Activated B cell treated with CpG ODN at 0.5 μM for 24 hours (primary cell): ENCODE measurements around the gene KRT28. TPM values are rescaled to one million over a fixed set of nuclear protein-coding genes. Genes with fewer than 3 reads are reported as not detected.
A peak's percentile ranks its signal among the peaks of the same experiment; 100 is the strongest.

Experiments used
- ATAC-seq: fragments of 200-7000 bp; cut with Tn5 transposase; one replicate; pipeline ENCODE4 v1.10.0; 2021; ENCODE audit warnings: low read depth, mild to moderate bottlenecking, moderate library complexity
- CTCF ChIA-PET: fragments of 350-600 bp; sonication (Branson Sonifier 250); formaldehyde crosslinking; loops from one replicate; lab custom pipeline; 2021; ENCODE audit warnings: antibody characterized with exemption; lab: Charles Lee
- POLR2A ChIA-PET: fragments of 350-600 bp; sonication (Branson Sonifier 250); formaldehyde crosslinking; loops from one replicate; lab custom pipeline; 2021; ENCODE audit warnings: antibody characterized with exemption; lab: Charles Lee
- DNase-seq: peaks from one replicate; pipeline ENCODE4 v3.0.0; 2022
- H3K27ac Mint-ChIP-seq: one replicate; pipeline ENCODE4 v1.8.0; 2020; ENCODE audit warnings: mixed read lengths
- H3K27me3 Mint-ChIP-seq: one replicate; pipeline ENCODE4 v1.8.0; 2021; ENCODE audit warnings: mixed read lengths
- H3K36me3 Mint-ChIP-seq: one replicate; pipeline ENCODE4 v1.8.0; 2021; ENCODE audit warnings: low read depth, mixed read lengths
- H3K4me1 Mint-ChIP-seq: one replicate; pipeline ENCODE4 v1.8.0; 2021; ENCODE audit warnings: mixed read lengths
- H3K4me3 Mint-ChIP-seq: one replicate; pipeline ENCODE4 v1.8.0; 2020; ENCODE audit warnings: mild to moderate bottlenecking, mixed read lengths
- H3K9me3 Mint-ChIP-seq: one replicate; pipeline ENCODE4 v1.8.0; 2020; ENCODE audit warnings: mixed read lengths
- CTCF ChIP-seq: fragments of 200-600 bp; IDR thresholded peaks from one replicate; pipeline ENCODE4 v1.8.0; 2022; ENCODE audit warnings: antibody characterized with exemption, mild to moderate bottlenecking
- intact Hi-C: fragments of 100-400 bp; cut with micrococcal nuclease; formaldehyde crosslinking; loops from one replicate; pipeline ENCODE4 v1.15.1; 2024
- total RNA-seq: library from RNA; stranded (reverse); gene quantifications from 2 replicates; pipeline ENCODE4 v1.2.3, GENCODE V29; 2022

KRT28 gene
- total RNA-seq, 1 donor from 2014 or later: not detected

DNA sequence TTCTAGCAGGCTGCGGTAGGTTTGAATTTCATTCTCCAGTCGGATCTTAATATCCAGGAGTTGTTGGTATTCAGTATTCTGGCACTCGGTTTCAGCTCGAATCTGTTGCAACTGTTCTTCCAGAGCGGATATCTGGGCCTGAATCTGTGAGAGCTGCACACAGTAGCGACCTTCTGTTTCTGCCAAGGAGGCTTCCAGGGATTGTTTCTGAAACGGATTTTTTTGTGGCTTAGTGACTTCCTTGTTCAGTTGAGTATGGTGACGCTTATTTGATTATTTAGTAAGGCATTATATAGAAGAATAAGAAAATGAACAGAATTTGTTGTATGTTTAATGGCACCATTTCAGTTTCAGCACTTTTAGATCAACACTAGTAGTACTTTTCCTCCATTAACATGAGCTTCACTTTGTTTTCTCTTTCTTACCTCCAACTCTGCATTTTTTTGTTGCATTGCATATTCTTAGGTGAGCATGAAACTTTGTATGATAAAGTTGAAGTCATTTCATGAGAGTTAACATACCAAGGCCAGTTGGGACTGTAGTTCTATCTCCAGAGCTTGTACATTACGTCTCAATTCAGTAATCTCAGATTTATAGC lies 19.9 kb upstream of the KRT28 start:
- intact Hi-C loops: loop anchor here (1.0 to 10.0 kb wide), 4 partner anchors 171 to 848 kb away; partner anchors contain the start of gene TOP2A
- Mint-ChIP-seq H3K27me3 (peaks cover 7% of the 10 kb centered on the region), H3K4me1 (peaks cover 16% of the 10 kb centered on the region), H3K4me3 (peak overlapping the region; percentile 77), H3K27ac (peak overlapping the region; percentile 53), H3K9me3 (peaks cover 6% of the 10 kb centered on the region), H3K36me3 (peaks cover 33% of the 10 kb centered on the region)
- POLR2A ChIA-PET: interaction anchor here (0.8 to 3.5 kb wide), 6 partner anchors 40 to 869 kb away, joined by 3 to 25 read pairs (median 4); partner anchors contain the start of genes EIF1 and SMARCE1
- no peak for TF ChIP-seq CTCF
- CTCF ChIA-PET: interaction anchor here (0.7 to 1.5 kb wide), 3 partner anchors 829 to 848 kb away, joined by 3 to 5 read pairs (median 3); no protein-coding TSS in a partner anchor
- DNase-seq (no peak), ATAC-seq (no peak)

DNA sequence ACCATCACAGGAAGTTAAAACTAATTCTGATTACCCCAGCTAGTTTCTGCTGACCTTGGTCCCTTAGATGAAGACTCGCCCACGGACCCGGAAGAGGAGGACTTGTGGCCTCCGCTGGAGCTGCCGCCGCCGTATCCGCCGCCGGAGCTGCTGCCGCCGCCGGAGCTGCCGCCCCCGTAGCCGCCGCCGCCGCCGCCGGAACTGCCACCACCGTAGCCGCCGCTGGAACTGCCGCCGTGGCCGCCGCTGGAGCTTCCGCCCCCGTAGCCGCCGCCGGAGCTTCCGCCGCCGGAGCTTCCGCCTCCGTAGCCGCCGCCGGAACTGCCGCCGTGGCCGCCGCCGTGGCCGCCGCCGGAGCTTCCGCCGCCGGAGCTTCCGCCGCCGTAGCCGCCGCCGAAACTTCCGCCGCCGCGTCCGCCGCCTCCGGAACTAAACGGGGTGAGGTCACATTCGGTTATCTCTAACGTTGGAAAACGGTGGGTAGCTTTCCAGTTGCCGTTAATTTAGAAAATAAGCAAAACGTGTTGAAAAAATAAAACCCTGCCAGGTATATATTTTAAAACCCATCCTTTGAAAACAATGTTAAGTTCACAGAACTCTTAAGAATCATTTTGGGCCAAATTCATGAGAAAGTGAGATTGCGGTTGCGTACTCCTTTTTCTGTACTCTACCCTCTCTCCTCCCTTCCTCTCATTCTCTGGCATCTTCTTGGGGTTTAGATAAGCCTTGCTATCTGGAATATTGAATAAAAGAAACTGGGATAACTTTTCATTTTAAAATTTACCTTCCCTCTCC lies 19.2 kb upstream of the KRT28 start:
- H3K4me1 Mint-ChIP-seq: peaks cover 10% of the 10 kb centered on the region
- peak overlapping the region; percentile 87 for H3K4me3 Mint-ChIP-seq
- peak overlapping the region; percentile 83 for H3K27ac Mint-ChIP-seq
- intact Hi-C loops: loop anchor here (1.0 to 10.0 kb wide), 5 partner anchors 171 to 870 kb away; partner anchors contain the start of gene TOP2A
- peaks cover 14% of the 10 kb centered on the region for H3K27me3 Mint-ChIP-seq
- H3K36me3 Mint-ChIP-seq: peaks cover 33% of the 10 kb centered on the region
- no peak for TF ChIP-seq CTCF
- CTCF ChIA-PET: interaction anchor here (0.9 to 1.5 kb wide), 6 partner anchors 15 to 849 kb away, joined by 3 to 5 read pairs (median 4); no protein-coding TSS in a partner anchor
- POLR2A ChIA-PET: interaction anchor here (0.6 to 3.5 kb wide), 17 partner anchors 13 to 870 kb away, joined by 3 to 25 read pairs (median 4); partner anchors contain the start of genes EIF1 and SMARCE1
- DNase-seq (peak; percentile 79), ATAC-seq (peak; percentile 89)
- H3K9me3 Mint-ChIP-seq: peaks cover 8% of the 10 kb centered on the region

DNA sequence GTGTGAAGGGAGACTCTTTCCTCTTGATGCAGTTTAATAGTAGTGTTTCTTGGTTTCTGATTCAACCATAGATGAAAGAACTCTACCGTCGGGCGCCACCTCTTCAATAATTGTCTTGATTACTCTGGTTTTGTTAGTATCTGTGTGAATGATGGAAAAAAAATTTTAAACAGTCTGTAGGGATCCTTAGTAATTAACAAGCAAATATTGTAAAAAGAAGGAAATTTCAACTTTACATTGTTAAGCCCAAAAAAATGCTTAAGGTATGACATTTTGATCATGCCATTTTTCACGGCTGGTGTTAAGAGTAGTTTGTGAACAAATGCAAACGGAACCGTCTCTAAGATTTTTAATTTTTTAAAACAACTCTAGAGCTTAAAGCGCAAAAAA lies 18.6 kb upstream of the KRT28 start:
- CTCF ChIA-PET: interaction anchor here (0.9 to 1.5 kb wide), 6 partner anchors 14 to 850 kb away, joined by 3 to 5 read pairs (median 4); no protein-coding TSS in a partner anchor
- POLR2A ChIA-PET: interaction anchor here (0.6 to 3.5 kb wide), 16 partner anchors 12 to 871 kb away, joined by 3 to 25 read pairs (median 4); partner anchors contain the start of genes EIF1 and SMARCE1
- H3K27me3 Mint-ChIP-seq: peaks cover 18% of the 10 kb centered on the region
- ATAC-seq: no peak
- H3K4me3 Mint-ChIP-seq: peak overlapping the region; percentile 87
- peaks cover 10% of the 10 kb centered on the region for H3K4me1 Mint-ChIP-seq
- H3K36me3 Mint-ChIP-seq: peaks cover 33% of the 10 kb centered on the region
- intact Hi-C loops: loop anchor here (1.0 to 10.0 kb wide), 4 partner anchors 256 to 871 kb away; partner anchors contain the start of gene TOP2A
- peak overlapping the region; percentile 83 for H3K27ac Mint-ChIP-seq
- DNase-seq: no peak
- no peak for TF ChIP-seq CTCF
- H3K9me3 Mint-ChIP-seq: peaks cover 8% of the 10 kb centered on the region

DNA sequence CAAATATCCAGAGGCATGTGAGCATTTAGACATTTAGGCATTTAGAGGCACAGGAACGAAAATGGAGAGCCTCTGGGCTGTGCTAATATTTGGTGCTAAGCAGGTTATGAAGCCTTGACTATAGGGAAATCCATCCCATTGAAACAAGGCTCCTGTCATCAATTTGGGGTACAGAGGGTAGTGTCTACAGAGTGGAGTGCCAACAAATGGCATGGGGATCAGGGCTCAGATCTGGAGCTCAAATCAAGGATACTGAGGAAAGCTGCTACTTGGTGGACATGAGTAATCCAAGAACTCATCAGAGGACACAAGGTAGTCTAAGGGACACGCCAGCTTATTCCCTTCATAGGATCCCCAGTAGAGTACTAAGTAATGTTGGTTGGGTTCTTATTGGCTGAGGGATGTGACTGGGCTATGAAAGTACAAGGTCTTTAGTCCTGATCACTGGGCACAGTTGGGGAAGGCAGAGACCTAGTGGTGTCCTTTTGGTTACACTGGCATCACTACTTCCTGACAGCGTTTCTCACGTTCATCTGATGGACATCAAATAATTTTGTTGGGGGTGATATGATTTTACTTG lies 17.4 kb upstream of the KRT28 start:
- intact Hi-C loops: loop anchor here (5.0 to 10.0 kb wide), 3 partner anchors 255 to 850 kb away; partner anchors contain the start of gene TOP2A
- Mint-ChIP-seq H3K9me3 (peaks cover 8% of the 10 kb centered on the region), H3K27me3 (peaks cover 26% of the 10 kb centered on the region), H3K4me1 (peaks cover 10% of the 10 kb centered on the region), H3K4me3 (peak overlapping the region; percentile 69), H3K36me3 (peaks cover 29% of the 10 kb centered on the region), H3K27ac (no peak overlapping the region)
- DNase-seq (no peak), ATAC-seq (no peak)
- no peak for TF ChIP-seq CTCF
- POLR2A ChIA-PET: interaction anchor here (3.5 kb wide), 1 partner anchor 872 kb away, joined by 25 read pairs; the partner anchor contains the start of gene EIF1
- CTCF ChIA-PET: no interaction called here
